HEK293 (cell line): ENCODE data around the gene PERM1.

Source experiments
- CTCF ChIA-PET: fragments of 350-600 bp; formaldehyde crosslinking; extraction: SDS; loops from one replicate; lab custom pipeline; 2021; ENCODE audit warnings: antibody characterized with exemption; lab: Yijun Ruan, JAX
- POLR2A ChIA-PET: fragments of 300-600 bp; formaldehyde crosslinking; extraction: SDS; loops from one replicate; lab custom pipeline; 2020; ENCODE audit warnings: antibody characterized with exemption, inconsistent platforms; lab: Yijun Ruan, JAX
- H3K27ac ChIP-seq: fragments of 200-500 bp; sonication (Bioruptor generic); 2 replicates; pipeline ENCODE4 v1.5.1; 2014; ENCODE audit warnings: low read depth, low read length, control low read depth, inconsistent platforms; ENCODE audit errors: extremely low read depth
- H3K36me3 ChIP-seq, 2 experiments: fragments of 200-500 bp in 1 of 2; sonication (Bioruptor generic) in 1 of 2; 1 replicate in 1 of 2; 2 replicates in 1 of 2; pipeline ENCODE4 v1.5.1; 2014 to 2017; ENCODE audit warnings: inconsistent platforms in 2 of 2, low read length in 2 of 2; ENCODE audit not compliant: control insufficient read depth in 2 of 2, insufficient read depth in 1 of 2
- H3K4me1 ChIP-seq: fragments of 200-500 bp; sonication (Bioruptor generic); 2 replicates; pipeline ENCODE4 v1.5.1; 2014; ENCODE audit warnings: mild to moderate bottlenecking, low read length, inconsistent platforms; ENCODE audit not compliant: control insufficient read depth, insufficient read depth
- H3K4me3 ChIP-seq: 2 replicates; pipeline ENCODE4 v1.5.1; 2011; ENCODE audit warnings: low read depth, mild to moderate bottlenecking, control low read depth, low read length, moderate library complexity
- H3K9me3 ChIP-seq: fragments of 200-500 bp; sonication (Bioruptor generic); 2 replicates; pipeline ENCODE4 v1.5.1; 2014; ENCODE audit warnings: low read depth, low read length, inconsistent platforms; ENCODE audit not compliant: control insufficient read depth, insufficient read depth
- EGR2 ChIP-seq: fragments of 450-650 bp; formaldehyde crosslinking; IDR thresholded peaks from 2 replicates; pipeline ENCODE4 v1.5.1; 2016; ENCODE audit warnings: low read depth, missing biosample characterization, missing genetic modification characterization
- GLIS1 ChIP-seq: fragments of 450-650 bp; formaldehyde crosslinking; IDR thresholded peaks from 2 replicates; pipeline ENCODE4 v1.5.1; 2016; ENCODE audit warnings: missing biosample characterization, missing genetic modification characterization
- GLIS2 ChIP-seq: fragments of 450-650 bp; formaldehyde crosslinking; IDR thresholded peaks from 2 replicates; pipeline ENCODE4 v1.5.1; 2016; ENCODE audit warnings: missing biosample characterization, missing genetic modification characterization
- KLF1 ChIP-seq: fragments of 450-650 bp; formaldehyde crosslinking; IDR thresholded peaks from 2 replicates; pipeline ENCODE4 v1.5.1; 2016; ENCODE audit warnings: missing biosample characterization, missing genetic modification characterization
- KLF10 ChIP-seq: fragments of 450-650 bp; IDR thresholded peaks from 2 replicates; pipeline ENCODE4 v1.5.1; 2018; ENCODE audit warnings: missing biosample characterization, mild to moderate bottlenecking, missing genetic modification characterization
- KLF7 ChIP-seq: fragments of 450-650 bp; formaldehyde crosslinking; IDR thresholded peaks from 2 replicates; pipeline ENCODE4 v1.5.1; 2016; ENCODE audit warnings: missing biosample characterization, missing genetic modification characterization, borderline replicate concordance
- ZBTB17 ChIP-seq: fragments of 450-650 bp; formaldehyde crosslinking; IDR thresholded peaks from 2 replicates; pipeline ENCODE4 v1.5.1; 2016; ENCODE audit warnings: missing biosample characterization, missing genetic modification characterization
- ZFHX2 ChIP-seq: fragments of 450-650 bp; formaldehyde crosslinking; conservative IDR thresholded peaks from 2 replicates; pipeline ENCODE4 v1.5.1; 2016; ENCODE audit warnings: missing biosample characterization, missing genetic modification characterization
- ZIC2 ChIP-seq: fragments of 450-650 bp; formaldehyde crosslinking; IDR thresholded peaks from 2 replicates; pipeline ENCODE4 v1.5.1; 2016; ENCODE audit warnings: missing biosample characterization, missing genetic modification characterization
- ZNF248 ChIP-seq: fragments of 450-650 bp; formaldehyde crosslinking; IDR thresholded peaks from 2 replicates; pipeline ENCODE4 v1.5.1; 2017; ENCODE audit warnings: missing biosample characterization, missing genetic modification characterization
- ZNF324 ChIP-seq: fragments of 450-650 bp; formaldehyde crosslinking; IDR thresholded peaks from 2 replicates; pipeline ENCODE4 v1.5.1; 2016; ENCODE audit warnings: missing biosample characterization, missing genetic modification characterization
- ZNF394 ChIP-seq: fragments of 450-650 bp; formaldehyde crosslinking; IDR thresholded peaks from 2 replicates; pipeline ENCODE4 v1.5.1; 2016; ENCODE audit warnings: missing biosample characterization, missing genetic modification characterization, mild to moderate bottlenecking, moderate library complexity, borderline replicate concordance
- ZNF654 ChIP-seq: fragments of 450-650 bp; formaldehyde crosslinking; IDR thresholded peaks from 2 replicates; pipeline ENCODE4 v1.5.1; 2016; ENCODE audit warnings: low read depth, missing biosample characterization, missing genetic modification characterization
- ZNF664 ChIP-seq: fragments of 450-650 bp; formaldehyde crosslinking; IDR thresholded peaks from 2 replicates; pipeline ENCODE4 v1.5.1; 2016; ENCODE audit warnings: missing biosample characterization, missing genetic modification characterization
- ZNF701 ChIP-seq: fragments of 450-650 bp; formaldehyde crosslinking; IDR thresholded peaks from 2 replicates; pipeline ENCODE4 v1.5.1; 2016; ENCODE audit warnings: missing biosample characterization, missing genetic modification characterization
- ZSCAN4 ChIP-seq: fragments of 450-650 bp; formaldehyde crosslinking; IDR thresholded peaks from 2 replicates; pipeline ENCODE4 v1.5.1; 2017; ENCODE audit warnings: missing biosample characterization, missing genetic modification characterization
- TF ChIP-seq, protein P1 (sequence below): fragments of 450-650 bp; formaldehyde crosslinking; conservative IDR thresholded peaks from 2 replicates; pipeline ENCODE4 v1.5.1; 2016; ENCODE audit warnings: low read depth, missing biosample characterization, missing genetic modification characterization

The PERM1 gene

DNA sequence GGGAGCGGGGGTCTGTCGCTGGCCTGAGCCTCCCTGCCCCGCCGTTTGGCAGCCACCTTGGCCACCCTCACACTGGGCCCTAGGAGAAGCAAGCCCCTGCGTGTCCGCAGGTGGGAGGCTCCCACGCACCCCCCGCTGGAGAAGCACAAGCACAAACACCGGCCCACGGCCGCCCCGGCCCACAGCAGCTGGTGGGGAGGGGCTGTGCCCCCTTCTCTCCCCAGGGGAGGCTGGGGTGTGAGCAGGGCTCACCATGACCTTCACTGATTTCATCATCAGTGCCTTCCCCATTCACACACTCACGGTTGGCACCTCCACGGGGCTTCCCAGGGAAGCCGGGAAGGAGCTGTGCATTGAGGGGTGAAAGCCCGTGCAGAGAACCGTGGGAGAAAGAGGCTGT, 45.9 kb upstream of the PERM1 start (continued):
- TF ChIP-seq, protein P1, sequence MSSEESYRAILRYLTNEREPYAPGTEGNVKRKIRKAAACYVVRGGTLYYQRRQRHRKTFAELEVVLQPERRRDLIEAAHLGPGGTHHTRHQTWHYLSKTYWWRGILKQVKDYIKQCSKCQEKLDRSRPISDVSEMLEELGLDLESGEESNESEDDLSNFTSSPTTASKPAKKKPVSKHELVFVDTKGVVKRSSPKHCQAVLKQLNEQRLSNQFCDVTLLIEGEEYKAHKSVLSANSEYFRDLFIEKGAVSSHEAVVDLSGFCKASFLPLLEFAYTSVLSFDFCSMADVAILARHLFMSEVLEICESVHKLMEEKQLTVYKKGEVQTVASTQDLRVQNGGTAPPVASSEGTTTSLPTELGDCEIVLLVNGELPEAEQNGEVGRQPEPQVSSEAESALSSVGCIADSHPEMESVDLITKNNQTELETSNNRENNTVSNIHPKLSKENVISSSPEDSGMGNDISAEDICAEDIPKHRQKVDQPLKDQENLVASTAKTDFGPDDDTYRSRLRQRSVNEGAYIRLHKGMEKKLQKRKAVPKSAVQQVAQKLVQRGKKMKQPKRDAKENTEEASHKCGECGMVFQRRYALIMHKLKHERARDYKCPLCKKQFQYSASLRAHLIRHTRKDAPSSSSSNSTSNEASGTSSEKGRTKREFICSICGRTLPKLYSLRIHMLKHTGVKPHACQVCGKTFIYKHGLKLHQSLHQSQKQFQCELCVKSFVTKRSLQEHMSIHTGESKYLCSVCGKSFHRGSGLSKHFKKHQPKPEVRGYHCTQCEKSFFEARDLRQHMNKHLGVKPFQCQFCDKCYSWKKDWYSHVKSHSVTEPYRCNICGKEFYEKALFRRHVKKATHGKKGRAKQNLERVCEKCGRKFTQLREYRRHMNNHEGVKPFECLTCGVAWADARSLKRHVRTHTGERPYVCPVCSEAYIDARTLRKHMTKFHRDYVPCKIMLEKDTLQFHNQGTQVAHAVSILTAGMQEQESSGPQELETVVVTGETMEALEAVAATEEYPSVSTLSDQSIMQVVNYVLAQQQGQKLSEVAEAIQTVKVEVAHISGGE (tag by site-specific recombination), result no peak
- TF ChIP-seq ZBTB17 (tag by site-specific recombination), result no peak

DNA sequence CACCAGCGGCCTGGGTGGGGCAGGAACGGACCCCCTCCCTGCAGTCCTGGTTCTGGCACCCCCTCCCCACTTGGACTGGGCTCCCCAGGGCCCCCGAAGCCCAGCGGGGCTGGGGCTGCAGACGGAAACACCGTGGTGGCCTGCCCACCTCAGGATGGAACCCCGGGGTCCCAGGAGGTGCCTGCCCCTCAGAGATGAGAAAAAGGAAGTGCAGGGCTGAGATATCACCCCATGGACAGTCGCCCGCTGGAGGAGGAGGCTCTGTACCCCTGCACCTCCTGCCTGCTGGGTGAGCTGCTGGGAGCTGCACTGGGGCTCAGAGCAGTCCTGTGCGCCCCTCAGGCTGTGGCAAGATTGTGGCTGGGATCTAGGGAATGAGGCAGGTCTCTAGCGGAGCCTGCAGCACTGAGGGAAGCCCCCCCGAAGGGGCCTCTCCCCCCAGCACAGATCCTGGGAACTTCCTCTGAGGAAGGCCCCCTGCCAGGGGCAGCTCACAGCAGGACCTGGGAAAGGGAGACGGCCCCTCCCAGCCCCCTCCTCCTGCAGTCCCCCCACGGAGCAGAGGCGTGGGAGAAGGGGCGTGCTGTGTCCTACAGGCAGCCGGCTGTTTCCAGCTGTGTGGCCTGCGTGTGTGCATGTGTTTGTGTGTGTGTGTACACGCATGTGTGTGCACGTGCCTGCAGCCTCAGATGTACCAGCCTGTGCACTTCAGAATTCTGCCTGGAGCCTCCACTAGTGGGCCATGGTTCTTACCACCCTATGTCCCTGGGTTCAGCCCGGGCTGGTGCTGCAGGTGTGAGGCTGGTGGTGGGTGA, 44.9 kb upstream of the PERM1 start:
- no peak overlapping the region for H3K4me3 ChIP-seq
- H3K36me3 ChIP-seq, result peaks cover 0 to 53% of the 10 kb centered on the region in 2 experiments; a peak in 1 of 3 replicates
- H3K9me3 ChIP-seq, result no peaks in the 10 kb centered on the region
- ChIA-PET CTCF (interaction anchor here (0.6 to 0.8 kb wide), 3 partner anchors 9 to 33 kb away, joined by 3 to 5 read pairs (median 3); no protein-coding TSS in a partner anchor), POLR2A (no interaction called here)
- TF ChIP-seq ZNF654 (tag by site-specific recombination) (no peak), EGR2 (peak; percentile 42; the same call in 1 of the 2 replicates), KLF1 (tag by site-specific recombination) (no peak), GLIS1 (peak; percentile 96), GLIS2 (tag by site-specific recombination) (0 out of 2 replicates have a peak, but pooled peaks have one; percentile 4), ZNF394 (tag by site-specific recombination) (no peak), ZSCAN4 (tag by site-specific recombination) (peak; percentile 73), ZFHX2 (peak; percentile 67), ZIC2 (tag by site-specific recombination) (peak; percentile 95), ZNF324 (tag by site-specific recombination) (no peak)
- H3K4me1 ChIP-seq, result no peaks in the 10 kb centered on the region
- no peak overlapping the region for H3K27ac ChIP-seq

DNA sequence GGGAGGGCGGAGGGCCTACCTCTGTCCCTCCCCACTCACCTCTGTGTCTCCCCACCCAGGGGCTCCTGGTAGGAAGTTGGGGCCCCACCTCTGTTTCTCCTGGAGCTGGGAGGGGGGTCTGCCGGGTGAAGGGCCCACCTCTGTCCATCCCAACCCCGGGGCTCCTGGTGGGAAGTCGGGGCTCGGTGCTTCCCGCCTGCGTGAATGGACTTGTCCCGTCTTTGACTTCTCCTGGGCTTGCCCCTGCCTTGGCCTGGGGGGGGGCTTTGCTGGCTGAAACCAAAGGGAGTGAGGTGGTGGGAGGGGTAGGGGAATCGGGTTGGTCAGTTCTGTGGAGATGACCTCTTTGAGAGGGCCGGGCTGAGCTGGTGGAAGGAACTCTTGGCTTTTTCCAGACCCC, 43.8 kb upstream of the PERM1 start:
- TF ChIP-seq ZNF664 (tag by site-specific recombination) (no peak), ZNF248 (tag by site-specific recombination) (no peak), KLF7 (tag by site-specific recombination) (no peak), ZNF701 (tag by site-specific recombination) (no peak), KLF10 (tag by site-specific recombination) (no peak)

More for the DNA sequence above, 43.8 kb upstream of the PERM1 start:
- peaks cover 3% of the 10 kb centered on the region; the same call in 1 of the 2 replicates for H3K4me1 ChIP-seq
- H3K36me3 ChIP-seq, result peaks cover 0 to 50% of the 10 kb centered on the region in 2 experiments; a peak in 1 of 3 replicates
- no peak overlapping the region for H3K27ac ChIP-seq
- H3K4me3 ChIP-seq, result no peak overlapping the region
- CTCF ChIA-PET, result interaction anchor here (0.5 kb wide), 1 partner anchor 22 kb away, joined by 3 read pairs; no protein-coding TSS in a partner anchor
- POLR2A ChIA-PET, result interaction anchor here (0.8 to 0.9 kb wide), 2 partner anchors 12 to 24 kb away, joined by 3 to 7 read pairs; partner anchors contain the start of gene ISG15
- H3K9me3 ChIP-seq, result no peaks in the 10 kb centered on the region
